NCI-H1436 (cell line): Measurements from ENCODE around the gene NANP.

Source experiments
- DNase-seq: peaks from one replicate; lab custom pipeline; 2025; lab: John Stamatoyannopoulos, UW

NANP gene

GRCh38 chr20:25571240-25571639 lies 52.6 kb downstream of the NANP start:
- DNase-seq = no peak

DNA sequence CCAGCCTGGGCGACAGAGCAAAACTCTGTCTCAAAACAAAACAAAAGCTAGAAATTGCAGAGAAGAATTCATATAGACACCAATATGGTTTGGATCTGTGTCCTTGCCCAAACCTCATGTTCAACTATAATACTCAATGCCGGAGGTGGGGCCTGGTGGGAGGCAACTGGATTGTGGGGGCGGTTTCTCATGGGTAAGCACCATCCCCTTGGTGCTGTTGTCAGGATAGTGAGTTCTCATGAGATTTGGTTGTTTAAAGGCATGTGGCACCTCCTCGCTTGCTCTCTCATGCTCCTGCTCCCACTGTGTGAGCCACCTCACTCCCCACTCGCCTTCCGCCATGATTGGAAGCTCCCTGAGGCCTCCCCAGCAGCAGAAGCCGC lies 53.7 kb downstream of the NANP start:
- DNase-seq = no peak

GRCh38 chr20:25567286-25567685 lies 56.5 kb downstream of the NANP start:
- no peak for DNase-seq

- no peak for DNase-seq
These were observed 57.0 kb downstream of the NANP start for GRCh38 chr20:25566821-25567220.

DNA sequence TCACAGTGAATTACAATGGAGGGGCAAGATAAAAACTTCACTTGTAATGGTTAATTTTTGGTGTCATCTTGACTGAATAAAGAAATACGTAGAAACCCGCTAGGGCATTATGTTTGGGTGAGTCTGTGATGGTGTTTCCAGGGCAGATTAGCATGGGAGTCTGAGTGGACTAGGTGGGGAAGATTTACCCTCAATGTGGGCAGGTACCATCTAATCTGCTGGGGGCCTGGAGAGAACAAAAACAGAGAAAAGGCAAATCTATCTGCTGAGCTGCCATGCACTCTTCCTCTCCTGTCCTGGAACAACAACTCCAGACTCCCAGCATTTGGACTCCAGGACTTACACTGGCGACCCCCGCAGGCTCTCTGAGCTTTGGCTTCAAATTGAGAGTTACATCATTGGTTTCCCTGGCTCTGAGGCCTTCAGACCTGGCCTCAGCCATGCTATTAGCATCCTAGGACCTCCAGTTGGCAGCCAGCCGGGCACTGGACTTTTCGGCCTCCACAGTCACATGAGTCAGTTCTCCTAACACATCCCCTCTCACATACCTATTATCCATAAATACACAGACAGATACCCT lies 58.1 kb downstream of the NANP start:
- no peak for DNase-seq

DNA sequence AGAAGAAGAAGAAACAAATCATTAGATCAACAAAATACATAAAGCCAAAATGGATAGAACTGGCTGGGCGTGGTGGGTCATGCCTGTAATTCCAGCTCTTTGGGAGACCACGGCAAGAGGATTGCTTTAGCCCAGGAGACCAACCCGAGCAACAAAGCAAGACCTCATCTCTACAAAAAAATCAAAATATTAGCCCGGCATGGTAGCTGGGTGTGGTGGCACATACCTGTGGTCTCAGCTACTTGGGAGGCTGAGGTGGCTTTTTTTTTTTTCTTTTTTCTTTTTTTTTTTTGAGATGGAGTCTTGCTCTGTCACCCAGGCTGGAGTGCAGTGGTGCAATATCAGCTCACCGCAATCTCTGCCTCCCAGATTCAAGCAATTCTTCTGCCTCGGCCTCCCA lies 59.9 kb downstream of the NANP start:
- DNase-seq = no peak

DNA sequence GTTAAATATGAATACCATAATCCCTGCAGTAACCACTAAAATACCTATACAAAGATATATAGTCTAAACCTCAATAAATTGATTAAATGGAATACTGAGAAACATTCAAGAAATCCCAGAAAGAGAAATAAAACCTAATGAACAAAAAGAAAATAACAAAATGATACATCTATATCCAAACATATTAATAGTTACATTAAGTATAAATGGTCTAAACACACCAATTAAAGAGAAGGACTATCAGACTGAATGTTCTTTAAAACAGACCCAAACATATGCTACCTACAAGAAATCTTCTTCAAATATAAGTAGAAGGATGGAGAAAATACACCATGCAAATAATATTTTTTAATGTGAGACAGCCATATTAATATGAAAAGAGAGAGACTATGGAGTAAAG lies 60.5 kb downstream of the NANP start:
- DNase-seq = no peak
